ENCODE results near the gene NUDT9. TPM values are rescaled to one million over a fixed set of nuclear protein-coding genes. Genes with fewer than 3 reads are reported as not detected.

NUDT9 gene
- polyA plus RNA-seq, 1 of the 3 experiments (the other 2 are of a cell fraction), result 21.8 TPM

GRCh38 chr4:87377816-87378215, 44.6 kb upstream of the NUDT9 start:
- WGBS (ENCODE audit: low lambda C conversion rate), result 94% methylated on average over 2 of the region's 2 CpGs
- Histone ChIP-seq H3K4me2 (no peak overlapping the region), H3K27ac (ENCODE audit: low read depth in 2 of 2, low read length in 1 of 2) (no peak overlapping the region), H3K9ac (no peak overlapping the region), H3K4me1 (ENCODE audit: control insufficient read depth in 1 of 2, insufficient read depth in 2 of 2, low read depth in 1 of 2, low read length in 1 of 2) (no peaks in the 10 kb centered on the region), H3K79me2 (ENCODE audit: insufficient read depth) (peaks cover 46% of the 10 kb centered on the region), H3K36me3 (replicated peaks in 1 of 2; ENCODE audit: control insufficient read depth in 1 of 2, insufficient read depth in 2 of 2, low read length in 1 of 2) (peaks cover 8 to 34% of the 10 kb centered on the region in 2 experiments), H3F3A (replicated peaks; ENCODE audit: insufficient read depth) (peaks cover 17% of the 10 kb centered on the region), H3K9me2 (no peaks in the 10 kb centered on the region), H4K20me1 (ENCODE audit: insufficient read depth) (no peaks in the 10 kb centered on the region), H3K9me3 (no peaks in the 10 kb centered on the region), H3K4me3 (ENCODE audit: low read depth in 2 of 2, low read length in 1 of 2) (no peak overlapping the region), H2AFZ (ENCODE audit: low read depth) (no peak overlapping the region), H3K27me3 (ENCODE audit: insufficient read depth) (no peaks in the 10 kb centered on the region)
- TF ChIP-seq FOXJ3 (CRISPR knock-in tag; IDR thresholded peaks at IDR 0.05) (no peak), RFX5 (IDR thresholded peaks at IDR 0.05; ENCODE audit: low read length) (no peak), TCF12 (IDR thresholded peaks at IDR 0.05) (no peak), GATA2 (CRISPR knock-in tag; IDR thresholded peaks at IDR 0.05) (no peak), REST (IDR thresholded peaks at IDR 0.05; ENCODE audit: low read depth, low read length) (no peak), GABPA (IDR thresholded peaks at IDR 0.05; ENCODE audit: low read depth) (no peak), SIN3A (IDR thresholded peaks at IDR 0.05; ENCODE audit: borderline replicate concordance, low read depth, low read length) (no peak), PBX3 (IDR thresholded peaks at IDR 0.05) (no peak), MAX (IDR thresholded peaks at IDR 0.05; ENCODE audit: low read depth) (no peak), NFIC (IDR thresholded peaks at IDR 0.05; ENCODE audit: borderline replicate concordance) (no peak), RCOR1 (IDR thresholded peaks at IDR 0.05; ENCODE audit: low read length) (no peak), SMC3 (IDR thresholded peaks at IDR 0.05; ENCODE audit: low read depth, low read length) (no peak), IRF3 (IDR thresholded peaks at IDR 0.05; ENCODE audit: low read depth, low read length) (no peak)
- TF ChIP-seq, protein P1, sequence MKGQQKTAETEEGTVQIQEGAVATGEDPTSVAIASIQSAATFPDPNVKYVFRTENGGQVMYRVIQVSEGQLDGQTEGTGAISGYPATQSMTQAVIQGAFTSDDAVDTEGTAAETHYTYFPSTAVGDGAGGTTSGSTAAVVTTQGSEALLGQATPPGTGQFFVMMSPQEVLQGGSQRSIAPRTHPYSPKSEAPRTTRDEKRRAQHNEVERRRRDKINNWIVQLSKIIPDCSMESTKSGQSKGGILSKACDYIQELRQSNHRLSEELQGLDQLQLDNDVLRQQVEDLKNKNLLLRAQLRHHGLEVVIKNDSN (IDR thresholded peaks at IDR 0.05; ENCODE audit: borderline replicate concordance, low read depth), result no peak
- DNase-seq, result no peak
- CTCF ChIA-PET, result interaction anchor here (1.1 to 4.2 kb wide), 4 partner anchors 11 to 227 kb away, joined by 4 to 53 read pairs (median 8); partner anchors contain the start of gene HSD17B11
- POLR2A ChIA-PET, result no interaction called here

Measured in SK-N-SH (cell line).